H1 (cell line): Measurements from ENCODE around the gene ATP7B.

ENCODE experiments used
- CTCF ChIP-seq, 3 experiments: IDR thresholded peaks; 1 replicate in 2 of 3; 2 replicates in 1 of 3; pipeline versions ENCODE4 v1.5.1 to v1.6.1; 2011; ENCODE audit warnings: low read length in 3 of 3, mild to moderate bottlenecking in 3 of 3, inconsistent platforms in 2 of 3, low read depth in 1 of 3, moderate library complexity in 1 of 3; ENCODE audit not compliant: insufficient read depth in 1 of 3; ENCODE audit errors: control extremely low read depth in 1 of 3
- EGR1 ChIP-seq: IDR thresholded peaks from 2 replicates; pipeline ENCODE4 v1.6.1; 2011; ENCODE audit warnings: low read depth, low read length, borderline replicate concordance
- POLR2A ChIP-seq, 2 experiments: IDR thresholded peaks; 1 replicate in 1 of 2; 2 replicates in 1 of 2; pipeline ENCODE4 v1.6.1; 2011; ENCODE audit warnings: low read depth in 2 of 2, low read length in 2 of 2, mild to moderate bottlenecking in 2 of 2; ENCODE audit errors: control extremely low read depth in 1 of 2
- TAF7 ChIP-seq: optimal IDR thresholded peaks from 2 replicates; pipeline ENCODE3; 2011; ENCODE audit warnings: low read depth, mild to moderate bottlenecking, inconsistent platforms, low read length, moderate library complexity, borderline replicate concordance

- TF ChIP-seq CTCF (IDR thresholded peaks at IDR 0.05; ENCODE audit: control extremely low read depth in 1 of 3, insufficient read depth in 1 of 3, low read depth in 1 of 3, low read length in 3 of 3) (no peak), EGR1 (no peak), TAF7 (no peak), POLR2A (IDR thresholded peaks at IDR 0.05; ENCODE audit: control extremely low read depth in 1 of 2, low read depth in 2 of 2, low read length in 2 of 2) (no peak; a peak in 1 of 3 replicates)
Measured at GRCh38 chr13:52012512-52012836, 1.2 kb upstream of the ATP7B start.
